Activated T-helper 1 cell treated with anti-CD3 and anti-CD28 coated beads, Interleukin-12 subunit alpha, Interleukin-12 subunit beta, Interleukin-2, Interleukin-4 antibody, amounts not matched to agents 30 ng/mL and 10 ng/mL and 1 ng/mL, durations not matched to agents 14 hours and 24 hours and 36 hours (primary cell): ENCODE measurements around the gene FRMD4A. TPM values are rescaled to one million over a fixed set of nuclear protein-coding genes. Genes with fewer than 3 reads are reported as not detected.
"Not testable (repeated sequence)": the region's sequence is repeated elsewhere in the genome, so short reads cannot be mapped to it uniquely, and the experiment has no call there.

Experiments
- DNase-seq: peaks from one replicate; pipeline ENCODE4 v3.0.0; 2021; ENCODE audit warnings: low spot score
- H3K27ac Mint-ChIP-seq: one replicate; pipeline ENCODE4 v1.8.0; 2021; ENCODE audit warnings: mild to moderate bottlenecking, mixed read lengths
- H3K27me3 Mint-ChIP-seq: one replicate; pipeline ENCODE4 v1.8.0; 2022; ENCODE audit warnings: mild to moderate bottlenecking, moderate library complexity, mixed read lengths; ENCODE audit not compliant: insufficient read depth
- H3K36me3 Mint-ChIP-seq: one replicate; pipeline ENCODE4 v1.8.0; 2021; ENCODE audit warnings: low read depth, mixed read lengths
- H3K4me1 Mint-ChIP-seq: one replicate; pipeline ENCODE4 v1.8.0; 2021; ENCODE audit warnings: low read depth, mixed read lengths
- H3K4me3 Mint-ChIP-seq: one replicate; pipeline ENCODE4 v1.8.0; 2021; ENCODE audit warnings: mild to moderate bottlenecking, moderate library complexity, mixed read lengths
- H3K9me3 Mint-ChIP-seq: one replicate; pipeline ENCODE4 v1.8.0; 2021; ENCODE audit warnings: mixed read lengths
- intact Hi-C: fragments of 100-400 bp; cut with micrococcal nuclease; formaldehyde crosslinking; loops from one replicate; pipeline ENCODE4 v1.15.1; 2024
- total RNA-seq: library from RNA; stranded (reverse); gene quantifications from 2 replicates; pipeline ENCODE4 v1.2.3, GENCODE V29; 2022

FRMD4A gene
- total RNA-seq, 1 donor from 2014 or later: 0.31 TPM

DNA sequence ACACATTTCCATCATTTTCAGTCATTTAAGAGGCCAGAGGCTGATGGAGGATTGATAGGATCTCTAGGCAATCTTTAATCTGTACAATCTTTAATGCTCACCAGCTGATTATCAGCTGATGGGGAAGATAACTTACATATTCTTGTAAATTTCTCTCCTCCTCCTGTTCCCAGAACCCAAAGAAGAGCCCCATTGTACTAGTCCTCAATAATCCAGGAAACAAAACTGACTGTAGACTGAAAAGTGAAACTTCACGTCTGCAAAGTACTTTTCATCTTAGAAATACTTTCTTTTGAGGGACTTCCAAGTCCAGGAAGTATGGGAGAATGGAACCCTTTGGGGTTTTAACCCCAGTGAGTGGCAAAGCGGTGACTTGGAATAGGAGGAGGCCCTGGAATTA lies 283.3 kb downstream of the FRMD4A start:
- no peaks in the 10 kb centered on the region for H3K4me1 Mint-ChIP-seq
- no peak overlapping the region for H3K27ac Mint-ChIP-seq
- H3K9me3 Mint-ChIP-seq: peaks cover 7% of the 10 kb centered on the region
- DNase-seq: no peak
- no peaks in the 10 kb centered on the region for H3K36me3 Mint-ChIP-seq
- H3K27me3 Mint-ChIP-seq: no peaks in the 10 kb centered on the region
- no peak overlapping the region for H3K4me3 Mint-ChIP-seq
- intact Hi-C loops: no loop called here

DNA sequence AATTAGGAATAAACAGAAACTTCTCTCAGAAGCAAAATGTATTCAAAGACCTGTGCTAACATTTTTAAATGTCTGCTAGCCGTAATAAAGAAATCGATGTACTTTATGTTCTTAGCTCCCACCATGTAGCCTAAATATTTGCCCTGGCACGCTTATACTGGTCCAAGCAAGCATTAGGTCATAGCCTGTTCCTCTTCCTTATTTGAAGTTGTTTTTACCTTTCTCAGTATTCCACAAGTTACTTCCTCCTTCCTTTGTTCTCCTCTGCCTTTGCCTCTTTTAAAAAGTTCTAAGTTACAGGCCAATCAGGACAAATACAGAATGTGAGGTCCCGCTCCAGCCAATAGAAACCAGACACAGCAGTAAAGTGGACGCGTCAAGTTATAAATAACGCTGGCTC lies 288.7 kb downstream of the FRMD4A start:
- H3K4me1 Mint-ChIP-seq, H3K27ac Mint-ChIP-seq, DNase-seq, H3K27me3 Mint-ChIP-seq, H3K36me3 Mint-ChIP-seq, H3K9me3 Mint-ChIP-seq, intact Hi-C loops, H3K4me3 Mint-ChIP-seq: not testable (repeated sequence)

DNA sequence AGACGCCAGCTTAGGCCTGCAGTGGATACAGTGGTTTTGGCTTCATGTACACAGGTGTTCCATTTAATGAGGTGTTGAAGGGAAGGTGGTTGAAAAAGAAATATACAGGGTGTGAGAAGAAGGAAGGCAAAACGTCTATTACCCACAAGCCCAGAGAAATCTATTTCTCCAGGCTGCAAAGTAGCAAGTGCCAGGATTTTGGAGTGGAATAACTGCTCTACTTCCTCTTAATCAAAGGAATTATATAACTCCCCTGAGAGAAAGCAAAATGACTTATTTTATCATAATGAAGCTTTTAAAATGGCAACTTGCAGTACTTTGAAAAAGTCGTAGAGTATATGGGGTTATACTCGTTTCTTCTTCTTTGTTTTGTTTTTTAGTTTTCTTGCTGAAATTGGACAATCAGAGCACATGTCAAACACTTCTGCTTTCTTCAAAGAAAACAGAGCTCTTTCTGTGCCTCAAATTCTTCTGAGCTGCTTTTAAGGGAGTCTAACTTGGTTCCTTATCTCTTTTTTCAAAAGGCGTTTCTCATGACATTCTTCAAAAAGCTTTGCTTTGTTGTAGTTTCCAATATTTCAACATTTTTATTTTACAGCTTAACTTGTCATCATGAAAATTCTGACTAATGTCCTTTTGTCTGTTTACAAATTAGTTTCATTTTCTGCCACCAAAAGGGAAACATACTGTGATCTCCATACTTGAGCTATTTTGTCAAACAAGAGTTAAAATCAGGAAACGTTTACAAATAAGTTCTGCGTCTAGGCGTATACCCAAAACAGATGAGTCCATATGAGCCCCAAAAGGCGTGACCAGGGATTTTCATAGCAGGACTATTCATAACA lies 289.7 kb downstream of the FRMD4A start:
- Mint-ChIP-seq H3K4me3 (no peak overlapping the region), H3K27ac (no peak overlapping the region), H3K27me3 (no peaks in the 10 kb centered on the region), H3K9me3 (no peaks in the 10 kb centered on the region), H3K4me1 (peaks cover 7% of the 10 kb centered on the region), H3K36me3 (no peaks in the 10 kb centered on the region)
- intact Hi-C loops: no loop called here
- no peak for DNase-seq

DNA sequence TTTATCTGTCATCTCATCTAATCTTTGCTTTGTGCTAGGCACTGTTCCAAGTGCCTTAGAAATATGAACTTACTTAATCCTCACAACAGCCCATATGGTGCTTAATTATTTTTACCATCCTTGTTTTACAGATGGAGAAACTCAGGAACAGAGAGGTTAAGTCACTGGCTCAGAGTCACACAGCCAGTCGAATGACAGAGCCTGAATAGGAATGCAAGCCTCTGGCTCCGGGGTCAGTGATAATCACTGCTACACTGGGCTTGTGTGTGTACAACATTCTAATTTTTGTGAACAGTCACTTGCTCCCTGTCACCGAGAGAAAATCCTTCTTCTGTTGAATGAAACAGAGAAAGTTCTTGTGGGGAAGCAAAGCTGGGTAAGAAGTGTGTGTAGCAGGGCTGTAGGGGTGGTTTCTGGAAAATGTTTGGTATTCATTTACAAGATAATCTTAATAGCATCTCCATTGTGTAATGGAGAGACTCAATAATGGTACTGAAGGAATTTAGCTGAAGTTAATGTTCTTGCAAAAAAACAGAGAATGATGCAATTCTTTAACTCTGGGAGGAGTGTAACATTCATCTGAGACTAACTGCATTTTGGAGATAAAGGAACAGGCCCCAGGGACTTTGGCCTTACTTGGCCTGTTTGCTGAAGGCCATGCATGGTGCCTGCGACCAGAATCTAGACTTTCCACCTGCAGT lies 290.6 kb downstream of the FRMD4A start:
- intact Hi-C loops: no loop called here
- H3K27me3 Mint-ChIP-seq: no peaks in the 10 kb centered on the region
- DNase-seq: no peak
- no peaks in the 10 kb centered on the region for H3K36me3 Mint-ChIP-seq
- H3K4me3 Mint-ChIP-seq: no peak overlapping the region
- H3K27ac Mint-ChIP-seq: no peak overlapping the region
- H3K4me1 Mint-ChIP-seq: peaks cover 7% of the 10 kb centered on the region
- no peaks in the 10 kb centered on the region for H3K9me3 Mint-ChIP-seq

DNA sequence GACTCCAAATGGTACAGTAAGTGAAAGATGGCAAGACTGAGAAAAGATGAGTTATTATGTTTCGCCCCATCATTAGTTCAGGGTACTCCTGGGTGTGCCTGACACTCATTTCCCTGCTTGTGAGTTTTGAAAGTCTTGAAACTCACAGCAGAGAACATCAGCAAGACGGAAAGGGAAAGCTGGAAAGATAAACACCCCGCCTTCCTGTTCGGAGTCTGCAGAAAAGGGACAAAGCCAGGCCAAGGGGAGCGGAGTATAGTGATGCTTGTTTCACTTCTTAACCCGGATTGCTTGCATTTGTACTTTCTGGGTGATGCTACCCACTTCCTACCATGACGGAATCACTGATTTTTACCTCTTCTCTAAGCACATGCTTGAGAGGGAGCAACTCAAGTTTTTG lies 294.5 kb downstream of the FRMD4A start:
- peaks cover 3% of the 10 kb centered on the region for H3K4me1 Mint-ChIP-seq
- intact Hi-C loops: no loop called here
- DNase-seq: no peak
- no peaks in the 10 kb centered on the region for H3K9me3 Mint-ChIP-seq
- peaks cover 3% of the 10 kb centered on the region for H3K27me3 Mint-ChIP-seq
- H3K36me3 Mint-ChIP-seq: no peaks in the 10 kb centered on the region
- H3K27ac Mint-ChIP-seq: no peak overlapping the region
- H3K4me3 Mint-ChIP-seq: no peak overlapping the region

DNA sequence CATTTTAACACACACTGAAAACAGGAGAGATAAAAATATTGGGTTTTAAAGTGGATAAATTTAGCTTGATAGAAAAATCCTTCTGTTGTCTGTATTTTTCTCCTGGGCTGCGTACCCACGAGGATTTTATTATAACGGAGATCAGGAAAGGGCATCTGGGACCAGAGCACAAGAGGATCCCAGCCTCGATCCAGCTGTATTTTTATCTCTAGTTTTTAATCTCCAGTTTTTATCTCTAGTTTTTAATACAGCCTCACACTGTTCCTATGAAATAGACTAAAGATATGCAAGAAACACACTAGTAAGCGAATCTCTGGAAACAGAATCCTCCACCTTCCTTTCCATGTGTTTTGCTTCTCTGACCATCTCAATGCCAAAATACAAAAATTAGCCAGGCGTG lies 295.2 kb downstream of the FRMD4A start:
- no peaks in the 10 kb centered on the region for H3K9me3 Mint-ChIP-seq
- peaks cover 6% of the 10 kb centered on the region for H3K27me3 Mint-ChIP-seq
- no peak for DNase-seq
- intact Hi-C loops: no loop called here
- H3K4me1 Mint-ChIP-seq: no peaks in the 10 kb centered on the region
- H3K27ac Mint-ChIP-seq: no peak overlapping the region
- H3K4me3 Mint-ChIP-seq: no peak overlapping the region
- no peaks in the 10 kb centered on the region for H3K36me3 Mint-ChIP-seq

DNA sequence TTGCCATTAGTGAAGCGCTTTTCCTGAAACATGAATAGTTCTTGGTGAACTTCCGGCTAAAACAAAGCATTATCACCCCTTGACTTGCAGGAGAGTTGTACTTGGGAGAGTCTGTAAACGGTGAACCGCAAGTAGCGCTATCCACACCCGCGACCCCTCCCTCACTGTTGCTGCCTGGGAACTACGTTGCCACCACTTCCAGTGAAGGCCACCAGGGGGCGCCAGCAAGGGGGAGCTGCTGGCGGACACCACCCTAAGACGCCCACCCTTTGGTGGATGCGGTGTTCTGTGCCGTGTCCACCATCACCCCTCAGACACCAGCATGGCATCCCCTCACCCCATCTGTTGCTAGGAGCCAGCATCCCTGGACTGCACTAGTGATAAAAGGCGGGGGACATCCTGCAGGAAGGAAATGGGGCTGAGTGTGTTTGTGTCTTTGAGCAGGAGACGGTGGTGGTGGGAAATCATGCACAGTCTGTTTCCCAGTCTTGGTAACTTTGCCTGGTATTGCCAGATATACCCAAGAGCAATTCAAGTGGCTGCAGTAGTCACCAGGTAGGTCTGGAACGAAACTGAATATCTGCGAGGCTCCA lies 298.2 kb downstream of the FRMD4A start:
- DNase-seq: no peak
- Mint-ChIP-seq H3K4me3 (no peak overlapping the region), H3K27me3 (peaks cover 8% of the 10 kb centered on the region), H3K36me3 (no peaks in the 10 kb centered on the region), H3K4me1 (no peaks in the 10 kb centered on the region), H3K27ac (no peak overlapping the region), H3K9me3 (no peaks in the 10 kb centered on the region)
- intact Hi-C loops: no loop called here

DNA sequence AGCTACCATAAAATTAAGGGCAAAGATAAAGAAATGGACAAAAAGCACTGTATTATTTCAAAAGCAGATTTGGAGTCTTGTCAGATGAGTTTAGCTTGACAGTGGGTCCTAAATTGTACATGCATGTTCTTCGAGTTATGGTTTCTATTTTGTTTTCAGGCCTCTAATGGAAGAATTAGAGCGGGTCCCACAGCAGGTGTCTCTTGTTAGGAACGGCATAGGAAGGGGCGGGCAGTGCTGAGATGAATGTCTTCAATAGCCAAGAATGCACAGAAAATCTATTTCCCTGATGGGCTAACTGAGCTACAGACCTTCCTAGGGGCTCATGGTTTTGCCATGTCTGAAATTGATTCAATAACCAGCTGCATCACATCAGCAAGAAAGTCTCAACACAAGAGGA lies 304.4 kb downstream of the FRMD4A start:
- Mint-ChIP-seq H3K36me3 (no peaks in the 10 kb centered on the region), H3K4me1 (no peaks in the 10 kb centered on the region), H3K4me3 (no peak overlapping the region), H3K9me3 (no peaks in the 10 kb centered on the region), H3K27ac (no peak overlapping the region), H3K27me3 (peaks cover 18% of the 10 kb centered on the region)
- DNase-seq: no peak
- intact Hi-C loops: no loop called here

DNA sequence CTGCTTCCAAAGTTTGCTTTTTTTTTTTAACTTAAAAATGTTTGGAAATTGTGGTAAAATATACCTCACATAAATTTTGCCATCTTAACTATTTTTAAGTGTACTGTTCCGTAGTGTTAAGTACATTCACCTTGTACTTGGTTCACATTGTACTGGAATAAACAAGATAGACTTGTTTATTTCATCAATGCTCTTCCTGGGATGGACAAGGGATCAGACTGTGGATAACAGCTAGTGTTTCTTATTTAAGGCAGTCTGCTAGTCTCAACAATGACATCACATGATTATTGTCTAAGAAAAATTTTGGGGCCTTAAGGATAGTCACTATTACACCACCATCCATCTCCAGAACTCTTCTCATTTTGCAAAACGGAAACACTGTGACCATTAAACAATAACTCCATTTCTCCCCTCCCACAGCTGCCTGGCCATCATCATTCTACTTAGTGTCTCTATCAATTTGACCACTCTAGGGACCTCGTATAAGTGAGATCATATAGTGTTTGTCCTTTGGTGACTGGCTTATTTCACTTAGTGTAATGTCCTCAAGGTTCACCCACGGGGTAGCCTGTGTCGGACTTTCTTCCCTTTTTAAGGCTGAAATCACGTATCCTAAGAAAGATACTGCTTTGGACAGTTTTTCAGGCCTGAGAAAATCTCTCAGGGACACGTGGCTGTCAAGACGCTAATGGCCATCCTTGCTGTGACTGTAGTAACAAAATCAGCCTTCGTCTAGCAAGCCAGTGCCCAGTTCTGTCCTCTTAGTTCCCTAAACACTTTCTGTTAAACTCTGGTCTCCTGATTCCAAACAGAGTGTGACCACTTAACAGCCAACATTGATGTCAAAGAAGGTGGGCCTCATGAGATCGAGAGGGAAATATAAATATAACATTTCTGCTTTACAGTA lies 305.2 kb downstream of the FRMD4A start:
- H3K9me3 Mint-ChIP-seq: no peaks in the 10 kb centered on the region
- intact Hi-C loops: no loop called here
- H3K4me3 Mint-ChIP-seq: no peak overlapping the region
- no peak for DNase-seq
- no peaks in the 10 kb centered on the region for H3K36me3 Mint-ChIP-seq
- H3K4me1 Mint-ChIP-seq: no peaks in the 10 kb centered on the region
- no peak overlapping the region for H3K27ac Mint-ChIP-seq
- H3K27me3 Mint-ChIP-seq: peaks cover 16% of the 10 kb centered on the region

DNA sequence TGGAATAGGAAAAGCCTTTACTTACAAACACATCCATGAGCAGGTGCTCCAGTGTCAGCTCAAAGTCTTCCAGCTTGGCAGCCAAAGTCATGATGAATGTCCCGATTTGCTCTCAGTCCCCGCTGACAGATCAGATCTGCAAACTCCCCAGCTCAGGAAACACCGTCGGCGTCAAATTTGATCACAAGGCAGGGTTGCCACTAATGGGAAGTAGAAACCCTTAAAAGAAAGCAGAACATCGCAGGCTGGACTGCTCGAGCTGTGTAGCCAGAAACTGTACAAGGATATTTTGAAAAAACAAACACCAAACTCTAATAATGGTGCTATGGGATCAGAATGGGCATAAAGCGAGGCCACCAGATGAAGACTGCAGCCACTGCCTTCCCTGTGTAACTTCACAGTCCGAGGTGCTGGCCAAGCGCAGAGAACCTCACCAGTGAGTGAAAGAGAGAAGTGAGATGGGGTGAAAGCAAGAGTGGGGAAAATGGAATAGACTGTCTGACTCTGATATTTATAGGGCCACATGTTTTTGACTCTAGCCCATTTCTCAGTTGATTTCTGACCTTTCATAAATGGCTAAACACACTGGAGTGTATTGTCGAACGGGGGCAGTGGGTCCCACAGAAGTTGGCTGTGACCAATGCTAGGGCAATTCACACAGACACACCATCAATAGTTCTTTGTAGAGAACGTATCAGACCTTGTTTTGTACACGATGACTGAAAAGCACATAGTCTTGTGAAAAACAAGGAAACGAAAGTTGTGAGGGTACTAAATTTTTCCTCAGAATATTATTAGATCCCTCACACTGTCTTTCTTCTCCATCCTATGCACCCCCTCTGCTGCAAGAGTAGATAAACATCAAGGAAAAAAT lies 306.2 kb downstream of the FRMD4A start:
- no peaks in the 10 kb centered on the region for H3K4me1 Mint-ChIP-seq
- H3K36me3 Mint-ChIP-seq: peaks cover 2% of the 10 kb centered on the region
- intact Hi-C loops: no loop called here

DNA sequence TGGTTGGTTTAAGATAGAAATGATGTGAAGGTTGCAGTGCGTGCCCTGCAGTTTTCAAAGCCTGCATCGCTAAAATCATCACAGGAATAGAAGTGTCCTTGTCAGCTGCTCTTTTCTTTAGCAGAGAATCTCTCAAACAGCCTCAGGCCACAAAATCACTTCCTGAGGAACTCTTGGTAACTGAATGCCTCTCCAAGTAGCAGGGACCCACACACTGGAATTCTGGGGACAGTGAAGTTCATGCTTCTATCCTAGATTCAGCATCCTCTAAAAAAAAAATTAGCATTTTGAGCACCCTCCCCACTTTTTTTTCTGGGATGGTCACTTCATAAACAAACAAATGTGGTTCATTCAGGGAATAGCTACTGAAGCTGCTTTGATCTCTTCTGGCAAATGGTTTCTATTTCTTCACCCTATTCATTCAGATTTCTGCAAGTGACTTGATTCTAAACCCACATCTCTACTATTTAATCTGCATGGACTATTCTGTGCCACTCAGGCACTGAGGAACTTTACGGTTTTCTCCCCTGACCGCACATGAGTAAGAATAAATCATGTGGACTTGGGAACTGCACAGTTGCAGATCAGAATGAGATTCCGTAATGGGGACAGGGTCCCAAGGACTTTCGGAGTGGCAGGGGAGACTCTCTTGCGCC lies 306.9 kb downstream of the FRMD4A start:
- H3K36me3 Mint-ChIP-seq: peaks cover 2% of the 10 kb centered on the region
- DNase-seq: no peak
- no peak overlapping the region for H3K27ac Mint-ChIP-seq
- H3K27me3 Mint-ChIP-seq: peaks cover 22% of the 10 kb centered on the region
- H3K4me3 Mint-ChIP-seq: no peak overlapping the region
- intact Hi-C loops: no loop called here
- H3K9me3 Mint-ChIP-seq: peaks cover 7% of the 10 kb centered on the region
- no peaks in the 10 kb centered on the region for H3K4me1 Mint-ChIP-seq

More for the DNA sequence above, 306.2 kb downstream of the FRMD4A start:
- Mint-ChIP-seq H3K27me3 (peaks cover 22% of the 10 kb centered on the region), H3K4me3 (no peak overlapping the region), H3K27ac (no peak overlapping the region), H3K9me3 (peaks cover 3% of the 10 kb centered on the region)
- no peak for DNase-seq
